ENCODE results near the gene CYB561A3. TPM values are rescaled to one million over a fixed set of nuclear protein-coding genes. Genes with fewer than 3 reads are reported as not detected.

Gene CYB561A3
- total and polyA plus RNA-seq, 2 donors (not counting 1 experiment from before 2014, with no cell fraction given) = 248 to 756 TPM

DNA sequence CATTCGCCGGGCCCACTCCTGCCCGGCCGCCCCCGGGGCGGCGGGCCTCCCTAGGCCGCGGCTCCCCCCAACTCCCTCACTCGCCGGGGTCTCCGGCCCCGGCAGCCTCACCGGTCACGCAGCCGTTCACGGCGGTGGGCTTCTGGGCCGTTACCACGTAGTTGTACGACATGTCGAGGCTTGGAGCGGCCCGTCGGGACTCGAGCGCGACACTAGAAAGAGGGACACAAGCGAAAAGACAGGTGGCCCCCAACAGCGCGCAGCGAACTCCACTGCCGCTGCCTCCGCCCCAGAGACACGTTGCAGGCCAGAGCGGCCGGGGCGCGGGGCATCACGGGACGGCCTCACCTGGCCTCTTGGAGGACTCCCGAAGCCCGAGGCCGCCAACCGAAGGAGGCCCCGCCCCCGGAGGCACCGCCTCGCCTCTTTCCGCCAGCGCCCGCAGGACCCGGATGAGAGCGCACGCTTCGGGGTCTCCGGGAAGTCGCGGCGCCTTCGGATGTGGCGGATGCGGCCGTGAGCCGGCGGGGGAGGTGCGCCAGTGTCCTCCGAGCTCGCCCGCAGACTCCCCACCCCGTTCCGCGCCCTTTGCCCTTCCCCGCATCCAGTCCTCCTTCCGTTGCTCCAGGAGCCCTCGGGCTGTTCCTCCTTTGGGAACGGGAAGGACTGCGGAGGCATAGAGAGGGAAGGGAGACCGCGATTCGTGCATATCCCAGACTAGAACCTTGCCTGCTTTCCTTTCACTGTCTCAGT, 28.7 kb downstream of the CYB561A3 start, which contains the start of the genes DDB1 and TKFC:
Gene DDB1 (minus strand): TSS at position 309 of the 753 bp plus-strand sequence. CDS start 137 bp downstream, at position 172.
Gene TKFC (plus strand): TSS at position 432 of the 753 bp plus-strand sequence. CDS start 1,501 bp downstream, outside the sequence.
- peak within 1 kb of the TSS; percentile 86 for H2AFZ ChIP-seq (ENCODE audit: insufficient read depth, low read depth, low read length, poor library complexity, severe bottlenecking)
- POLR2A ChIA-PET = interaction anchor here (0.8 to 2.1 kb wide), 6 partner anchors 24 to 97 kb away, joined by 3 to 12 read pairs (median 4); partner anchors contain the start of genes CPSF7, CYB561A3, SDHAF2 and TMEM138
- H3K27me3 ChIP-seq (replicated peaks in 1 of 4; ENCODE audit: control extremely low read depth in 1 of 4, control insufficient read depth in 3 of 4, insufficient read depth in 4 of 4, low read length in 3 of 4) = no peaks in the 10 kb centered on the region
- peaks cover 30 to 35% of the 10 kb centered on the region in 2 donors for H3K4me1 ChIP-seq (ENCODE audit: control insufficient read depth in 2 of 2, insufficient read depth in 2 of 2, low read length in 2 of 2)
- no peaks in the 10 kb centered on the region for H3K9me3 Mint-ChIP-seq (ENCODE audit: insufficient read depth)
- no peaks in the 10 kb centered on the region for H3K27me3 Mint-ChIP-seq
- intact Hi-C loops (cut with micrococcal nuclease) = loop anchor here (1.0 to 5.0 kb wide), 3 partner anchors 97 to 491 kb away; partner anchors contain the start of genes CCDC86, SDHAF2 and VPS37C
- peak within 1 kb of the TSS; percentile 97 for H3K27ac Mint-ChIP-seq
- ATAC-seq (ENCODE audit: low read depth) (peak; percentile 93), DNase-seq (peak; percentile 91)
- no peaks in the 10 kb centered on the region for H3K9me3 ChIP-seq (ENCODE audit: control extremely low read depth in 1 of 3, control insufficient read depth in 2 of 3, insufficient read depth in 1 of 3, low read length in 2 of 3)
- peaks cover 8 to 15% of the 10 kb centered on the region in 2 experiments for H3K36me3 ChIP-seq (replicated peaks in 1 of 2; ENCODE audit: control extremely low read depth in 1 of 2, control insufficient read depth in 1 of 2, extremely low read depth in 1 of 2, insufficient read depth in 2 of 2, low read length in 1 of 2)
- H3K4me1 Mint-ChIP-seq = peaks cover 62% of the 10 kb centered on the region
- WGBS (ENCODE audit: insufficient coverage) = under 1% methylated on average over 71 of the region's 81 CpGs
- CTCF ChIA-PET = interaction anchor here (0.9 to 11.2 kb wide), 6 partner anchors 13 to 97 kb away, joined by 3 to 649 read pairs (median 10); partner anchors contain the start of genes CPSF7, CYB561A3, SDHAF2 and TMEM138
- H3K4me3 Mint-ChIP-seq = peak within 1 kb of the TSS; percentile 98
- TF ChIP-seq, protein P1, sequence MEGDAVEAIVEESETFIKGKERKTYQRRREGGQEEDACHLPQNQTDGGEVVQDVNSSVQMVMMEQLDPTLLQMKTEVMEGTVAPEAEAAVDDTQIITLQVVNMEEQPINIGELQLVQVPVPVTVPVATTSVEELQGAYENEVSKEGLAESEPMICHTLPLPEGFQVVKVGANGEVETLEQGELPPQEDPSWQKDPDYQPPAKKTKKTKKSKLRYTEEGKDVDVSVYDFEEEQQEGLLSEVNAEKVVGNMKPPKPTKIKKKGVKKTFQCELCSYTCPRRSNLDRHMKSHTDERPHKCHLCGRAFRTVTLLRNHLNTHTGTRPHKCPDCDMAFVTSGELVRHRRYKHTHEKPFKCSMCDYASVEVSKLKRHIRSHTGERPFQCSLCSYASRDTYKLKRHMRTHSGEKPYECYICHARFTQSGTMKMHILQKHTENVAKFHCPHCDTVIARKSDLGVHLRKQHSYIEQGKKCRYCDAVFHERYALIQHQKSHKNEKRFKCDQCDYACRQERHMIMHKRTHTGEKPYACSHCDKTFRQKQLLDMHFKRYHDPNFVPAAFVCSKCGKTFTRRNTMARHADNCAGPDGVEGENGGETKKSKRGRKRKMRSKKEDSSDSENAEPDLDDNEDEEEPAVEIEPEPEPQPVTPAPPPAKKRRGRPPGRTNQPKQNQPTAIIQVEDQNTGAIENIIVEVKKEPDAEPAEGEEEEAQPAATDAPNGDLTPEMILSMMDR (IDR thresholded peaks at IDR 0.05) = no peak
- TF ChIP-seq EZH2 (IDR thresholded peaks at IDR 0.05; ENCODE audit: borderline replicate concordance, insufficient read depth, low read depth, low read length, poor library complexity, severe bottlenecking) = no peak
- H3K9ac ChIP-seq (ENCODE audit: low read length) = peak within 1 kb of the TSS; percentile 82
- H3K79me2 ChIP-seq (ENCODE audit: control insufficient read depth, insufficient read depth, low read length) = peaks cover 56% of the 10 kb centered on the region
- peak within 1 kb of the TSS; percentile 75 to 97 (median 84) for H3K4me3 ChIP-seq (ENCODE audit: control extremely low read depth in 1 of 5, extremely low read depth in 1 of 5, insufficient read depth in 1 of 5, low read depth in 2 of 5, low read length in 4 of 5)
- H4K20me1 ChIP-seq (ENCODE audit: control insufficient read depth, insufficient read depth, low read length, poor library complexity, severe bottlenecking) = peaks cover 29% of the 10 kb centered on the region
- H3K4me2 ChIP-seq (replicated peaks; ENCODE audit: low read depth, low read length, poor library complexity, severe bottlenecking) = peak within 1 kb of the TSS; percentile 88
- peak within 1 kb of the TSS; percentile 76 to 88 for H3K27ac ChIP-seq (ENCODE audit: low read length in 2 of 2)

Measured in B cell (primary cell).